HepG2 (cell line): ENCODE results near the gene IQCN. TPM values are rescaled to one million over a fixed set of nuclear protein-coding genes. Genes with fewer than 3 reads are reported as not detected.

Experiments
- ATF1 ChIP-seq: IDR thresholded peaks from 2 replicates; pipeline ENCODE4 v1.6.1; 2016; ENCODE audit warnings: mild to moderate bottlenecking, control low read depth
- BRF2 ChIP-seq: sonication (generic); formaldehyde crosslinking; IDR thresholded peaks from 2 replicates; pipeline ENCODE4 v1.8.1; 2022; ENCODE audit warnings: mild to moderate bottlenecking, missing genetic modification reagents
- CCDC6 ChIP-seq: sonication (generic); formaldehyde crosslinking; IDR thresholded peaks from 2 replicates; pipeline ENCODE4 v1.8.1; 2022; ENCODE audit warnings: mild to moderate bottlenecking, missing genetic modification reagents, moderate library complexity
- DPF2 ChIP-seq: sonication (generic); formaldehyde crosslinking; IDR thresholded peaks from 2 replicates; pipeline ENCODE4 v1.4.0; 2020; ENCODE audit warnings: mild to moderate bottlenecking, low read depth, missing genetic modification reagents, borderline replicate concordance
- DR1 ChIP-seq: sonication (generic); formaldehyde crosslinking; IDR thresholded peaks from 2 replicates; pipeline ENCODE4 v1.8.0; 2021; ENCODE audit warnings: mild to moderate bottlenecking, missing genetic modification reagents, inconsistent platforms
- FOXM1 ChIP-seq: sonication (generic); formaldehyde crosslinking; IDR thresholded peaks from 2 replicates; pipeline ENCODE4 v1.5.0; 2020; ENCODE audit warnings: missing genetic modification reagents
- HMG20B ChIP-seq: conservative IDR thresholded peaks from 2 replicates; pipeline ENCODE4 v1.6.1; 2016; ENCODE audit warnings: missing genetic modification reagents, missing compliant biosample characterization
- IRF1 ChIP-seq: sonication (generic); formaldehyde crosslinking; IDR thresholded peaks from 2 replicates; pipeline ENCODE4 v1.4.0; 2020; ENCODE audit warnings: low read depth, mild to moderate bottlenecking, missing genetic modification reagents
- ISX ChIP-seq: sonication (generic); formaldehyde crosslinking; conservative IDR thresholded peaks from 2 replicates; pipeline ENCODE4 v1.5.0; 2020; ENCODE audit warnings: missing genetic modification reagents
- KAT8 ChIP-seq: IDR thresholded peaks from 2 replicates; pipeline ENCODE4 v1.6.1; 2016; ENCODE audit warnings: missing genetic modification reagents, missing compliant biosample characterization
- KMT2A ChIP-seq: sonication (generic); formaldehyde crosslinking; IDR thresholded peaks from 2 replicates; pipeline ENCODE4 v1.4.0; 2020; ENCODE audit warnings: missing genetic modification reagents
- KMT2B ChIP-seq: IDR thresholded peaks from 2 replicates; pipeline ENCODE4 v1.6.1; 2016; ENCODE audit warnings: missing genetic modification reagents, missing compliant biosample characterization
- NR2F2 ChIP-seq: IDR thresholded peaks from 2 replicates; pipeline ENCODE4 v1.6.1; 2012; ENCODE audit warnings: low read depth, inconsistent platforms, borderline replicate concordance
- STAT5B ChIP-seq: sonication (generic); formaldehyde crosslinking; IDR thresholded peaks from 2 replicates; pipeline ENCODE4 v1.4.0; 2020; ENCODE audit warnings: missing genetic modification reagents
- U2AF2 ChIP-seq: fragments of 200-400 bp; formaldehyde crosslinking; IDR thresholded peaks from 2 replicates; pipeline ENCODE4 v1.6.1; 2017; ENCODE audit warnings: low read depth, mild to moderate bottlenecking, low read length
- WIZ ChIP-seq: sonication (generic); formaldehyde crosslinking; IDR thresholded peaks from 2 replicates; pipeline ENCODE4 v1.5.1; 2020; ENCODE audit warnings: mild to moderate bottlenecking, missing genetic modification reagents
- ZFP90 ChIP-seq: sonication (generic); formaldehyde crosslinking; IDR thresholded peaks from 2 replicates; pipeline ENCODE4 v1.8.0; 2022; ENCODE audit warnings: missing genetic modification reagents, mild to moderate bottlenecking, inconsistent platforms, borderline replicate concordance
- ZNF124 ChIP-seq: sonication (generic); formaldehyde crosslinking; IDR thresholded peaks from 2 replicates; pipeline ENCODE4 v1.4.0; 2020; ENCODE audit warnings: missing genetic modification reagents
- ZNF225 ChIP-seq: sonication (generic); formaldehyde crosslinking; IDR thresholded peaks from 2 replicates; pipeline ENCODE4 v1.4.0; 2020; ENCODE audit warnings: mild to moderate bottlenecking, missing genetic modification reagents
- ZNF232 ChIP-seq: sonication (generic); formaldehyde crosslinking; IDR thresholded peaks from 2 replicates; pipeline ENCODE4 v1.4.0; 2020; ENCODE audit warnings: missing genetic modification reagents, borderline replicate concordance
- ZNF281 ChIP-seq: sonication (generic); formaldehyde crosslinking; IDR thresholded peaks from 2 replicates; pipeline ENCODE4 v1.4.0; 2020; ENCODE audit warnings: missing genetic modification reagents, borderline replicate concordance
- ZNF326 ChIP-seq: sonication (generic); formaldehyde crosslinking; IDR thresholded peaks from 2 replicates; pipeline ENCODE4 v1.4.0; 2020; ENCODE audit warnings: missing genetic modification reagents, borderline replicate concordance
- ZNF503 ChIP-seq: sonication (generic); formaldehyde crosslinking; IDR thresholded peaks from 2 replicates; pipeline ENCODE4 v1.4.0; 2020; ENCODE audit warnings: missing genetic modification reagents
- ZNF670 ChIP-seq: sonication (generic); formaldehyde crosslinking; IDR thresholded peaks from 2 replicates; pipeline ENCODE4 v1.8.0; 2022; ENCODE audit warnings: mild to moderate bottlenecking, missing genetic modification reagents, borderline replicate concordance
- ZNF777 ChIP-seq: sonication (generic); formaldehyde crosslinking; IDR thresholded peaks from 2 replicates; pipeline ENCODE4 v1.4.0; 2020; ENCODE audit warnings: missing genetic modification reagents
- polyA plus RNA-seq, 8 experiments: library from polyadenylated mRNA; depleted of rRNA in 3 of 8; stranded (reverse) in 7 of 8; unstranded in 1 of 8; fragments of >200 nt; fragmentation: Illumina TruSeq in 4 of 8; extraction: Trizol in 4 of 8; gene quantifications; 2 replicates each; pipeline versions ENCODE4 v1.2.1 to v1.2.3, GENCODE V29; 2011 to 2016; ENCODE audit warnings: low read depth in 4 of 8, missing spikeins in 1 of 8, mixed read lengths in 1 of 8; ENCODE audit not compliant: insufficient read depth in 1 of 8
- total RNA-seq, 5 experiments: library from RNA; depleted of rRNA; stranded (reverse); fragments of >200 nt; fragmentation: Illumina TruSeq; extraction: Trizol; gene quantifications; 2 replicates each; pipeline ENCODE4 v1.2.3, GENCODE V29; 2016; ENCODE audit warnings: low read depth in 1 of 5

IQCN gene
- total and polyA plus RNA-seq, 2 of the 13 experiments (the other 11 are each of a cell fraction or from before 2014, with no cell fraction given), result 0.04 to 0.18 TPM

GRCh38 chr19:18291590-18292461 is 17.6 kb upstream of the IQCN start (continued):
- no peak for TF ChIP-seq BRF2 (CRISPR knock-in tag)
- 0 out of 2 replicates have a peak, but pooled peaks have one; percentile 20 for TF ChIP-seq ZNF225 (CRISPR knock-in tag)
- no peak for TF ChIP-seq ZNF232 (CRISPR knock-in tag)
- TF ChIP-seq ZNF503 (CRISPR knock-in tag), result no peak
- no peak for TF ChIP-seq WIZ
- TF ChIP-seq ATF1 (CRISPR knock-in tag), result no peak
- TF ChIP-seq KMT2A (CRISPR knock-in tag), result no peak
- peak; percentile 73; the same call in 1 of the 2 replicates for TF ChIP-seq ZNF281 (CRISPR knock-in tag)
- TF ChIP-seq FOXM1 (CRISPR knock-in tag), result no peak
- no peak for TF ChIP-seq DR1
- TF ChIP-seq IRF1 (CRISPR knock-in tag), result no peak
- peak; percentile 31; the same call in 1 of the 2 replicates for TF ChIP-seq KAT8 (CRISPR knock-in tag)
- no peak for TF ChIP-seq ZNF670 (CRISPR knock-in tag)
- no peak for TF ChIP-seq STAT5B (CRISPR knock-in tag)
- TF ChIP-seq DPF2 (CRISPR knock-in tag), result peak; percentile 68; the same call in 1 of the 2 replicates
- no peak for TF ChIP-seq ISX (CRISPR knock-in tag)
- TF ChIP-seq U2AF2, result no peak
- TF ChIP-seq NR2F2, result 0 out of 2 replicates have a peak, but pooled peaks have one; percentile 31
- no peak for TF ChIP-seq CCDC6 (CRISPR knock-in tag)
- peak; percentile 54; the same call in 1 of the 2 replicates for TF ChIP-seq ZNF777
- no peak for TF ChIP-seq HMG20B (CRISPR knock-in tag)
- no peak for TF ChIP-seq ZNF124 (CRISPR knock-in tag)
- TF ChIP-seq ZFP90, result no peak
- TF ChIP-seq ZNF326 (CRISPR knock-in tag), result no peak
- 0 out of 2 replicates have a peak, but pooled peaks have one; percentile 25 for TF ChIP-seq KMT2B (CRISPR knock-in tag)
